ENCODE data around the gene C2CD2L. TPM values are rescaled to one million over a fixed set of nuclear protein-coding genes. Genes with fewer than 3 reads are reported as not detected.

Gene C2CD2L
- total and polyA plus RNA-seq, 2 of the 13 experiments (the other 11 are each of a cell fraction or from before 2014, with no cell fraction given), result 3.7 to 5.5 TPM

DNA sequence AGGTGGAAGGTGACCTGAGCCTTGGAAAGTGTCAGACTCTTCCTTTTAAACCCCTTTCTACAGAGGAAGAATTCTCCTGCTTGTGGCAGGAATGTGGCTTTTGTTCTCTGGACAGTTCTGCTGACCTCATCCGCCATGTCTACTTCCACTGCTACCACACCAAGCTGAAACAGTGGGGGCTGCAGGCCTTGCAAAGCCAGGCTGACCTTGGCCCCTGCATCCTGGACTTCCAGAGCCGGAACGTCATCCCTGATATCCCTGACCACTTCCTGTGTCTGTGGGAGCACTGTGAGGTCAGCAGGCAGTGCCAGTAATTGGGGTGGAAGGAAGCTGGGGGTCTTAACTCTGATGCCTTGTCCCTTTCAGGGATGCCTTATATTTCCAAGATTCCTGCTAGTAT, 23.5 kb downstream of the C2CD2L start:
- ChIA-PET CTCF (ENCODE audit: low intra/inter-chr PET ratio, low total read pairs) (no interaction called here), POLR2A (interaction anchor here (0.9 to 2.4 kb wide), 2 partner anchors 10 to 45 kb away, joined by 3 to 11 read pairs; partner anchors contain the start of genes HINFP and HMBS)
- Histone ChIP-seq H2AFZ (ENCODE audit: low read length) (no peak overlapping the region), H3K4me2 (ENCODE audit: low read depth, low read length) (no peak overlapping the region), H3K36me3 (replicated peaks in 1 of 2; ENCODE audit: control insufficient read depth in 1 of 2, insufficient read depth in 2 of 2, low read length in 2 of 2) (peaks cover 21 to 35% of the 10 kb centered on the region in 2 experiments), H4K20me1 (ENCODE audit: insufficient read depth, low read length) (no peaks in the 10 kb centered on the region), H3K27ac (ENCODE audit: extremely low read length, insufficient read depth, low read length) (peak overlapping the region; percentile 33), H3K4me1 (ENCODE audit: insufficient read depth, low read length) (peaks cover 20% of the 10 kb centered on the region), H3K79me2 (ENCODE audit: insufficient read depth, low read length) (peaks cover 2% of the 10 kb centered on the region), H3K27me3 (ENCODE audit: control insufficient read depth in 1 of 2, insufficient read depth in 2 of 2, low read length in 2 of 2) (no peaks in the 10 kb centered on the region), H3K9ac (ENCODE audit: insufficient read depth, low read depth, low read length) (no peak overlapping the region), H3K9me3 (ENCODE audit: low read length) (no peaks in the 10 kb centered on the region), H3K4me3 (replicated peaks in 1 of 3; ENCODE audit: insufficient read depth in 1 of 3, low read depth in 2 of 3, low read length in 3 of 3) (no peak overlapping the region)
- in situ Hi-C loops (cut with HindIII; ENCODE audit: extremely low pct_ligation_motif_present, low pct_unique_long_range_greater_than_20kb) (no loop called here), intact Hi-C loops (cut with micrococcal nuclease; ENCODE audit: unreplicated experiment) (no loop called here)
- ATAC-seq (peak; percentile 74), DNase-seq (ENCODE audit: low spot score) (peak; percentile 56), FAIRE-seq (no peak)
- 53% methylated on average over 3 of the region's 3 CpGs for WGBS (ENCODE audit: low lambda C conversion rate)
- no TSS peak for BruUV-seq (replicated peaks)
- TF ChIP-seq CCAR2 (optimal IDR thresholded peaks at IDR 0.05; ENCODE audit: low read depth, low read length), result no peak
- 0 out of 2 replicates have a peak, but pooled peaks have one; percentile 33 for TF ChIP-seq ZNF644 (CRISPR knock-in tag; IDR thresholded peaks at IDR 0.05; ENCODE audit: low read depth)
- TF ChIP-seq CBFB (CRISPR knock-in tag; IDR thresholded peaks at IDR 0.05), result peak; percentile 36; the same call in 1 of the 2 replicates
- TF ChIP-seq POGZ (CRISPR knock-in tag; IDR thresholded peaks at IDR 0.05), result peak; percentile 33; the same call in 1 of the 2 replicates
- TF ChIP-seq, protein P1, sequence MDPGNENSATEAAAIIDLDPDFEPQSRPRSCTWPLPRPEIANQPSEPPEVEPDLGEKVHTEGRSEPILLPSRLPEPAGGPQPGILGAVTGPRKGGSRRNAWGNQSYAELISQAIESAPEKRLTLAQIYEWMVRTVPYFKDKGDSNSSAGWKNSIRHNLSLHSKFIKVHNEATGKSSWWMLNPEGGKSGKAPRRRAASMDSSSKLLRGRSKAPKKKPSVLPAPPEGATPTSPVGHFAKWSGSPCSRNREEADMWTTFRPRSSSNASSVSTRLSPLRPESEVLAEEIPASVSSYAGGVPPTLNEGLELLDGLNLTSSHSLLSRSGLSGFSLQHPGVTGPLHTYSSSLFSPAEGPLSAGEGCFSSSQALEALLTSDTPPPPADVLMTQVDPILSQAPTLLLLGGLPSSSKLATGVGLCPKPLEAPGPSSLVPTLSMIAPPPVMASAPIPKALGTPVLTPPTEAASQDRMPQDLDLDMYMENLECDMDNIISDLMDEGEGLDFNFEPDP (CRISPR knock-in tag; conservative IDR thresholded peaks at IDR 0.05), result no peak
- TF ChIP-seq, protein P2, sequence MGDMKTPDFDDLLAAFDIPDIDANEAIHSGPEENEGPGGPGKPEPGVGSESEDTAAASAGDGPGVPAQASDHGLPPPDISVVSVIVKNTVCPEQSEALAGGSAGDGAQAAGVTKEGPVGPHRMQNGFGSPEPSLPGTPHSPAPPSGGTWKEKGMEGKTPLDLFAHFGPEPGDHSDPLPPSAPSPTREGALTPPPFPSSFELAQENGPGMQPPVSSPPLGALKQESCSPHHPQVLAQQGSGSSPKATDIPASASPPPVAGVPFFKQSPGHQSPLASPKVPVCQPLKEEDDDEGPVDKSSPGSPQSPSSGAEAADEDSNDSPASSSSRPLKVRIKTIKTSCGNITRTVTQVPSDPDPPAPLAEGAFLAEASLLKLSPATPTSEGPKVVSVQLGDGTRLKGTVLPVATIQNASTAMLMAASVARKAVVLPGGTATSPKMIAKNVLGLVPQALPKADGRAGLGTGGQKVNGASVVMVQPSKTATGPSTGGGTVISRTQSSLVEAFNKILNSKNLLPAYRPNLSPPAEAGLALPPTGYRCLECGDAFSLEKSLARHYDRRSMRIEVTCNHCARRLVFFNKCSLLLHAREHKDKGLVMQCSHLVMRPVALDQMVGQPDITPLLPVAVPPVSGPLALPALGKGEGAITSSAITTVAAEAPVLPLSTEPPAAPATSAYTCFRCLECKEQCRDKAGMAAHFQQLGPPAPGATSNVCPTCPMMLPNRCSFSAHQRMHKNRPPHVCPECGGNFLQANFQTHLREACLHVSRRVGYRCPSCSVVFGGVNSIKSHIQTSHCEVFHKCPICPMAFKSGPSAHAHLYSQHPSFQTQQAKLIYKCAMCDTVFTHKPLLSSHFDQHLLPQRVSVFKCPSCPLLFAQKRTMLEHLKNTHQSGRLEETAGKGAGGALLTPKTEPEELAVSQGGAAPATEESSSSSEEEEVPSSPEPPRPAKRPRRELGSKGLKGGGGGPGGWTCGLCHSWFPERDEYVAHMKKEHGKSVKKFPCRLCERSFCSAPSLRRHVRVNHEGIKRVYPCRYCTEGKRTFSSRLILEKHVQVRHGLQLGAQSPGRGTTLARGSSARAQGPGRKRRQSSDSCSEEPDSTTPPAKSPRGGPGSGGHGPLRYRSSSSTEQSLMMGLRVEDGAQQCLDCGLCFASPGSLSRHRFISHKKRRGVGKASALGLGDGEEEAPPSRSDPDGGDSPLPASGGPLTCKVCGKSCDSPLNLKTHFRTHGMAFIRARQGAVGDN (CRISPR knock-in tag; IDR thresholded peaks at IDR 0.05), result peak; percentile 74
- peak; percentile 46; the same call in 1 of the 2 replicates for TF ChIP-seq NR2C2 (CRISPR knock-in tag; IDR thresholded peaks at IDR 0.05; ENCODE audit: borderline replicate concordance)
- TF ChIP-seq, protein P3, sequence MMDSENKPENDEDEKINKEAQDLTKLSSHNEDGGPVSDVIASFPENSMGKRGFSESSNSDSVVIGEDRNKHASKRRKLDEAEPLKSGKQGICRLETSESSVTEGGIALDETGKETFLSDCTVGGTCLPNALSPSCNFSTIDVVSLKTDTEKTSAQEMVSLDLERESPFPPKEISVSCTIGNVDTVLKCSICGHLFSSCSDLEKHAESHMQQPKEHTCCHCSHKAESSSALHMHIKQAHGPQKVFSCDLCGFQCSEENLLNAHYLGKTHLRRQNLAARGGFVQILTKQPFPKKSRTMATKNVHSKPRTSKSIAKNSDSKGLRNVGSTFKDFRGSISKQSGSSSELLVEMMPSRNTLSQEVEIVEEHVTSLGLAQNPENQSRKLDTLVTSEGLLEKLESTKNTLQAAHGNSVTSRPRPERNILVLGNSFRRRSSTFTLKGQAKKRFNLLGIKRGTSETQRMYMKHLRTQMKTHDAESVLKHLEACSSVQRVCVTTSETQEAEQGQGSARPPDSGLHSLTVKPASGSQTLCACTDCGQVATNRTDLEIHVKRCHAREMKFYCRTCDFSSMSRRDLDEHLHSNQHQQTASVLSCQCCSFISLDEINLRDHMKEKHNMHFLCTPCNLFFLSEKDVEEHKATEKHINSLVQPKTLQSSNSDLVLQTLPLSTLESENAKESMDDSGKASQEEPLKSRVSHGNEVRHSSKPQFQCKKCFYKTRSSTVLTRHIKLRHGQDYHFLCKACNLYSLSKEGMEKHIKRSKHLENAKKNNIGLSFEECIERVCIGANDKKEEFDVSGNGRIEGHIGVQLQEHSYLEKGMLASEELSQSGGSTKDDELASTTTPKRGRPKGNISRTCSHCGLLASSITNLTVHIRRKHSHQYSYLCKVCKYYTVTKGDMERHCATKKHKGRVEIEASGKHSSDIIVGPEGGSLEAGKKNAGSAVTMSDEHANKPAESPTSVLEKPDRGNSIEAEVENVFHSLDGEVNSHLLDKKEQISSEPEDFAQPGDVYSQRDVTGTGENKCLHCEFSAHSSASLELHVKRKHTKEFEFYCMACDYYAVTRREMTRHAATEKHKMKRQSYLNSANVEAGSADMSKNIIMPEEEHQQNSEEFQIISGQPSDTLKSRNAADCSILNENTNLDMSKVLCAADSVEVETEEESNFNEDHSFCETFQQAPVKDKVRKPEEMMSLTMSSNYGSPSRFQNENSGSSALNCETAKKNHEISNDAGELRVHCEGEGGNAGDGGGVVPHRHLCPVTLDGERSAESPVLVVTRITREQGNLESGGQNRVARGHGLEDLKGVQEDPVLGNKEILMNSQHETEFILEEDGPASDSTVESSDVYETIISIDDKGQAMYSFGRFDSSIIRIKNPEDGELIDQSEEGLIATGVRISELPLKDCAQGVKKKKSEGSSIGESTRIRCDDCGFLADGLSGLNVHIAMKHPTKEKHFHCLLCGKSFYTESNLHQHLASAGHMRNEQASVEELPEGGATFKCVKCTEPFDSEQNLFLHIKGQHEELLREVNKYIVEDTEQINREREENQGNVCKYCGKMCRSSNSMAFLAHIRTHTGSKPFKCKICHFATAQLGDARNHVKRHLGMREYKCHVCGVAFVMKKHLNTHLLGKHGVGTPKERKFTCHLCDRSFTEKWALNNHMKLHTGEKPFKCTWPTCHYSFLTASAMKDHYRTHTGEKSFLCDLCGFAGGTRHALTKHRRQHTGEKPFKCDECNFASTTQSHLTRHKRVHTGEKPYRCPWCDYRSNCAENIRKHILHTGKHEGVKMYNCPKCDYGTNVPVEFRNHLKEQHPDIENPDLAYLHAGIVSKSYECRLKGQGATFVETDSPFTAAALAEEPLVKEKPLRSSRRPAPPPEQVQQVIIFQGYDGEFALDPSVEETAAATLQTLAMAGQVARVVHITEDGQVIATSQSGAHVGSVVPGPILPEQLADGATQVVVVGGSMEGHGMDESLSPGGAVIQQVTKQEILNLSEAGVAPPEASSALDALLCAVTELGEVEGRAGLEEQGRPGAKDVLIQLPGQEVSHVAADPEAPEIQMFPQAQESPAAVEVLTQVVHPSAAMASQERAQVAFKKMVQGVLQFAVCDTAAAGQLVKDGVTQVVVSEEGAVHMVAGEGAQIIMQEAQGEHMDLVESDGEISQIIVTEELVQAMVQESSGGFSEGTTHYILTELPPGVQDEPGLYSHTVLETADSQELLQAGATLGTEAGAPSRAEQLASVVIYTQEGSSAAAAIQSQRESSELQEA (CRISPR knock-in tag; IDR thresholded peaks at IDR 0.05; ENCODE audit: not compliant biosample characterization), result no peak
- TF ChIP-seq DR1 (CRISPR knock-in tag; IDR thresholded peaks at IDR 0.05), result no peak

All from HepG2 (cell line).